IPS-18a (cell line): Measurements from ENCODE around the gene WDR86.

Source experiments
- H3K27ac ChIP-seq: one replicate; pipeline ENCODE4 v1.5.1; 2013; ENCODE audit warnings: low read length
- H3K27me3 ChIP-seq: one replicate; pipeline ENCODE4 v1.6.1; 2013; ENCODE audit warnings: mild to moderate bottlenecking, low read length; ENCODE audit not compliant: control insufficient read depth, insufficient read depth
- H3K36me3 ChIP-seq: one replicate; pipeline ENCODE4 v1.6.1; 2013; ENCODE audit warnings: low read depth, low read length; ENCODE audit not compliant: control insufficient read depth
- H3K4me1 ChIP-seq: one replicate; pipeline ENCODE4 v1.6.1; 2013; ENCODE audit warnings: low read depth, low read length; ENCODE audit not compliant: control insufficient read depth
- H3K4me3 ChIP-seq: one replicate; pipeline ENCODE4 v1.5.1; 2013; ENCODE audit warnings: low read length
- H3K9ac ChIP-seq: one replicate; pipeline ENCODE4 v1.6.1; 2013; ENCODE audit warnings: mild to moderate bottlenecking, low read length, moderate library complexity
- H3K9me3 ChIP-seq: one replicate; pipeline ENCODE4 v1.6.1; 2013; ENCODE audit warnings: low read depth, low read length; ENCODE audit not compliant: control insufficient read depth

WDR86 gene

GRCh38 chr7:151366166-151366879, 43.5 kb downstream of the WDR86 start:
- H3K36me3 ChIP-seq, result peaks cover 11% of the 10 kb centered on the region
- H3K27ac ChIP-seq, result no peak overlapping the region
- no peak overlapping the region for H3K9ac ChIP-seq
- H3K27me3 ChIP-seq, result no peaks in the 10 kb centered on the region
- no peaks in the 10 kb centered on the region for H3K9me3 ChIP-seq
- H3K4me1 ChIP-seq, result peaks cover 4% of the 10 kb centered on the region
- H3K4me3 ChIP-seq, result no peak overlapping the region

GRCh38 chr7:151363182-151363581, 46.7 kb downstream of the WDR86 start:
- Histone ChIP-seq H3K4me3 (no peak overlapping the region), H3K9ac (no peak overlapping the region), H3K27ac (no peak overlapping the region), H3K4me1 (no peaks in the 10 kb centered on the region), H3K36me3 (peaks cover 22% of the 10 kb centered on the region), H3K9me3 (no peaks in the 10 kb centered on the region), H3K27me3 (no peaks in the 10 kb centered on the region)

- no peaks in the 10 kb centered on the region for H3K4me1 ChIP-seq
- H3K36me3 ChIP-seq, result peaks cover 25% of the 10 kb centered on the region
- H3K9me3 ChIP-seq, result no peaks in the 10 kb centered on the region
- no peak overlapping the region for H3K9ac ChIP-seq
- no peaks in the 10 kb centered on the region for H3K27me3 ChIP-seq
- no peak overlapping the region for H3K4me3 ChIP-seq
- no peak overlapping the region for H3K27ac ChIP-seq
Measured at GRCh38 chr7:151361193-151361959, 48.5 kb downstream of the WDR86 start.

- H3K4me1 ChIP-seq, result no peaks in the 10 kb centered on the region
- H3K27ac ChIP-seq, result no peak overlapping the region
- no peaks in the 10 kb centered on the region for H3K9me3 ChIP-seq
- peaks cover 35% of the 10 kb centered on the region for H3K36me3 ChIP-seq
- H3K27me3 ChIP-seq, result no peaks in the 10 kb centered on the region
- no peak overlapping the region for H3K9ac ChIP-seq
- no peak overlapping the region for H3K4me3 ChIP-seq
Measured at GRCh38 chr7:151352512-151352911, 57.3 kb downstream of the WDR86 start.

- Histone ChIP-seq H3K27ac (no peak overlapping the region), H3K36me3 (peaks cover 35% of the 10 kb centered on the region), H3K9me3 (no peaks in the 10 kb centered on the region), H3K27me3 (no peaks in the 10 kb centered on the region), H3K4me1 (no peaks in the 10 kb centered on the region), H3K9ac (no peak overlapping the region), H3K4me3 (no peak overlapping the region)
Measured at GRCh38 chr7:151351967-151352366, 57.9 kb downstream of the WDR86 start.

GRCh38 chr7:151351027-151351426, 58.8 kb downstream of the WDR86 start:
- Histone ChIP-seq H3K4me3 (no peak overlapping the region), H3K27ac (no peak overlapping the region), H3K9ac (no peak overlapping the region), H3K9me3 (no peaks in the 10 kb centered on the region), H3K27me3 (no peaks in the 10 kb centered on the region), H3K36me3 (peaks cover 38% of the 10 kb centered on the region), H3K4me1 (no peaks in the 10 kb centered on the region)

GRCh38 chr7:151349507-151349853, 60.4 kb downstream of the WDR86 start:
- H3K36me3 ChIP-seq, result peaks cover 38% of the 10 kb centered on the region

GRCh38 chr7:151348970-151349369, 60.9 kb downstream of the WDR86 start:
- Histone ChIP-seq H3K4me1 (no peaks in the 10 kb centered on the region), H3K36me3 (peaks cover 38% of the 10 kb centered on the region), H3K27me3 (no peaks in the 10 kb centered on the region), H3K9ac (no peak overlapping the region), H3K27ac (no peak overlapping the region), H3K9me3 (no peaks in the 10 kb centered on the region), H3K4me3 (no peak overlapping the region)

More at GRCh38 chr7:151349507-151349853, 60.4 kb downstream of the WDR86 start:
- no peaks in the 10 kb centered on the region for H3K4me1 ChIP-seq
- H3K27ac ChIP-seq, result no peak overlapping the region
- H3K9me3 ChIP-seq, result no peaks in the 10 kb centered on the region
- H3K9ac ChIP-seq, result no peak overlapping the region
- H3K27me3 ChIP-seq, result no peaks in the 10 kb centered on the region
- H3K4me3 ChIP-seq, result no peak overlapping the region

GRCh38 chr7:151347200-151347599, 62.6 kb downstream of the WDR86 start:
- H3K4me1 ChIP-seq, result peaks cover 3% of the 10 kb centered on the region
- no peak overlapping the region for H3K27ac ChIP-seq
- H3K4me3 ChIP-seq, result no peak overlapping the region
- H3K9me3 ChIP-seq, result no peaks in the 10 kb centered on the region
- no peaks in the 10 kb centered on the region for H3K27me3 ChIP-seq
- no peak overlapping the region for H3K9ac ChIP-seq
- peaks cover 32% of the 10 kb centered on the region for H3K36me3 ChIP-seq

GRCh38 chr7:151346470-151346769, 63.4 kb downstream of the WDR86 start:
- H3K9ac ChIP-seq, result no peak overlapping the region
- no peaks in the 10 kb centered on the region for H3K27me3 ChIP-seq
- no peaks in the 10 kb centered on the region for H3K9me3 ChIP-seq
- no peak overlapping the region for H3K27ac ChIP-seq
- H3K4me1 ChIP-seq, result peaks cover 3% of the 10 kb centered on the region
- H3K4me3 ChIP-seq, result no peak overlapping the region
- H3K36me3 ChIP-seq, result peaks cover 24% of the 10 kb centered on the region

GRCh38 chr7:151345576-151346469, 64.0 kb downstream of the WDR86 start:
- H3K27me3 ChIP-seq, result no peaks in the 10 kb centered on the region
- H3K9ac ChIP-seq, result no peak overlapping the region
- peaks cover 3% of the 10 kb centered on the region for H3K4me1 ChIP-seq
- peaks cover 23% of the 10 kb centered on the region for H3K36me3 ChIP-seq
- no peak overlapping the region for H3K27ac ChIP-seq
- H3K4me3 ChIP-seq, result no peak overlapping the region
- no peaks in the 10 kb centered on the region for H3K9me3 ChIP-seq
